ENCODE results near the gene GNA15. TPM values are rescaled to one million over a fixed set of nuclear protein-coding genes. Genes with fewer than 3 reads are reported as not detected.

GNA15 gene
- total and polyA plus RNA-seq, 2 of the 8 experiments (the other 6 are each of a cell fraction or from before 2014, with no cell fraction given), result 0.26 to 0.45 TPM

- no peak for TF ChIP-seq TAF7 (optimal IDR thresholded peaks at IDR 0.05; ENCODE audit: borderline replicate concordance, low read depth, low read length)
Measured at GRCh38 chr19:3119071-3119595, 16.7 kb upstream of the GNA15 start (continued).
